H1 (cell line): ENCODE data around the gene RPP25L. TPM values are rescaled to one million over a fixed set of nuclear protein-coding genes. Genes with fewer than 3 reads are reported as not detected.

Source experiments
- CBX8 ChIP-seq: fragments of 300-800, 300-1000 bp; sonication (generic); IDR thresholded peaks from 2 replicates; pipeline ENCODE4 v1.7.1; 2016; ENCODE audit warnings: low read depth, low read length, borderline replicate concordance
- JUND ChIP-seq: IDR thresholded peaks from 2 replicates; pipeline ENCODE4 v1.6.1; 2011; ENCODE audit warnings: mild to moderate bottlenecking, improper control_type of control experiment, low read length
- TAF1 ChIP-seq: IDR thresholded peaks from 2 replicates; pipeline ENCODE4 v1.6.1; 2011; ENCODE audit warnings: mild to moderate bottlenecking, low read depth, low read length
- polyA plus RNA-seq, 7 experiments: library from polyadenylated mRNA; depleted of rRNA in 3 of 7; stranded (reverse) in 5 of 7; unstranded in 2 of 7; fragments of >200 nt in 5 of 7; fragments of 200-250 nt in 2 of 7; gene quantifications; 1 replicate in 5 of 7; 2 replicates in 1 of 7; 4 replicates in 1 of 7; pipeline versions ENCODE4 v1.2.1 to v1.2.3, GENCODE V29; 2011 to 2013; ENCODE audit warnings: missing spikeins in 2 of 7, mixed read lengths in 2 of 7
- total RNA-seq: library from RNA; stranded (reverse); fragmentation: NEBNext Ultra II Directional; extraction: Animal tissue kit (Norgen Biotek cat#: 25700); gene quantifications from 2 replicates; pipeline ENCODE4 v1.2.1, GENCODE V29; 2021

RPP25L gene
- total and polyA plus RNA-seq, 2 of the 8 experiments (the other 6 are each of a cell fraction or from before 2014, with no cell fraction given): 21.6 to 75.0 TPM

DNA sequence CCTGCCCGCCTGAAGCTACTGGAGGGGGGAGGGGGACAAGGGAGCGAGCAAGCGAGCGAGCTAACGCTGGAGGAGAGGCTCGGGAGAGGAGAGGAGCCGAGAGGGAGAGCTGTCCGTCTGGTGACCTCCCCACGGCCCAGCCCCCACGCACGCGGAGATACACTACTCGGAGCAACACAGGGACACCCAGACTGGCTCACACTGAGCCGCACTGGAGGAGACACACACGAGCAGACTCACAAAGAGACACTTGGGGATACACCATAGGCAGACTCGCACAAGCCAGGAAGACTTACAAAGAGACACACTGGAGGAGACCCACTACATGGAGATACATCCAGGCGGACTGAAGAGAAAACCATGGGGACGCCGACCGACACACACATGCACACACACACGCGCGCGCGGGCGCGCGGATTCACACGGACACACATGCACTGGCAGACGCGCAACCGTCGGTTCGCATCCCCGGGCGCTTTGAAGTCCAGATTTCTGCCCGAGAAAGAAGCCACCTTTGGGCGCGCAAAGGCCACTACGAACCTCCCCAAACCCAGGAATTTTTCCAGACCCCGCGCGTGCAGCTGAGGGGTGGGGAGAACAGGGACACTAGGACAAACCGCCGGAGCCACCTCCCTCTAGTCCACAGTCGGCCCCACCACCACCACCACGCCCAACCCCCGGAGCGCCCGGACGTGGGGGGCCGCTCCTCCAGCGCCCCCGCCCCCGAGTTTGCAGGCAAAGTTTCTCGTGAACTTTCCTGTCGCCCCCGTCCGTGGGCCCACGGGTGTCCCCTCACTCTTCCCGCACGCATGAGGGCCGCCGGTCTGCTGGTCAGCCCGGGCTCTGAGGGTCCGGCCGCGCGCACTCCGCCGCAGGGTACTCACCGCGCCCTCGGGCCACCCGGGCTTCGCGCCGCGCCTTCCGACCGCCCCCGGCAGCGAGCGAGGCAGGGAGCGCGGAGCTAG, 22.9 kb downstream of the RPP25L start (continued):
- TF ChIP-seq CBX8 (no peak; the same call in 1 of the 2 replicates), TAF1 (no peak), JUND (no peak)
- TF ChIP-seq, all 59 proteins: peak for 3
